HepG2 (cell line): ENCODE results near the gene ACSS1. TPM values are rescaled to one million over a fixed set of nuclear protein-coding genes. Genes with fewer than 3 reads are reported as not detected.

ENCODE experiments used
- CC2D1A ChIP-seq: sonication (generic); formaldehyde crosslinking; IDR thresholded peaks from 2 replicates; pipeline ENCODE4 v1.8.1; 2023; ENCODE audit warnings: mild to moderate bottlenecking, missing genetic modification reagents
- CREM ChIP-seq, 2 experiments: sonication (generic) in 1 of 2; formaldehyde crosslinking in 1 of 2; IDR thresholded peaks; 2 replicates each; pipeline versions ENCODE4 v1.4.0 to v1.6.1; 2016 to 2020; ENCODE audit warnings: antibody characterized with exemption in 1 of 2, mild to moderate bottlenecking in 1 of 2, missing genetic modification reagents in 1 of 2
- EHMT2 ChIP-seq: fragments of 200-600 bp; sonication (generic); IDR thresholded peaks from 2 replicates; pipeline ENCODE4 v1.7.0; 2017; ENCODE audit warnings: antibody characterized with exemption, low read depth, low read length, borderline replicate concordance
- FLYWCH1 ChIP-seq: sonication (generic); formaldehyde crosslinking; IDR thresholded peaks from 2 replicates; pipeline ENCODE4 v1.8.1; 2023; ENCODE audit warnings: mild to moderate bottlenecking, missing genetic modification reagents
- GMEB1 ChIP-seq: sonication (generic); formaldehyde crosslinking; IDR thresholded peaks from 2 replicates; pipeline ENCODE4 v1.5.1; 2020; ENCODE audit warnings: missing genetic modification reagents, mild to moderate bottlenecking, borderline replicate concordance
- KDM5B ChIP-seq: sonication (generic); formaldehyde crosslinking; IDR thresholded peaks from 2 replicates; pipeline ENCODE4 v1.4.0; 2020; ENCODE audit warnings: missing genetic modification reagents, mild to moderate bottlenecking, borderline replicate concordance
- MATR3 ChIP-seq: sonication (generic); formaldehyde crosslinking; IDR thresholded peaks from 2 replicates; pipeline ENCODE4 v1.4.0; 2020; ENCODE audit warnings: missing genetic modification reagents
- MIER2 ChIP-seq: IDR thresholded peaks from 2 replicates; pipeline ENCODE4 v1.6.1; 2016; ENCODE audit warnings: missing biosample characterization, missing genetic modification reagents
- POLR2A ChIP-seq, 2 experiments: IDR thresholded peaks; 2 replicates each; pipeline ENCODE4 v1.6.1; 2011; ENCODE audit warnings: low read depth in 2 of 2, low read length in 2 of 2, mild to moderate bottlenecking in 1 of 2, moderate library complexity in 1 of 2; ENCODE audit not compliant: insufficient read depth in 1 of 2
- RBM39 ChIP-seq: fragments of 200-400 bp; formaldehyde crosslinking; IDR thresholded peaks from one replicate; pipeline ENCODE4 v1.6.1; 2018; ENCODE audit warnings: antibody characterized with exemption, mild to moderate bottlenecking, low read depth, low read length; ENCODE audit not compliant: poor library complexity, severe bottlenecking
- RNF219 ChIP-seq: sonication (generic); formaldehyde crosslinking; IDR thresholded peaks from 2 replicates; pipeline ENCODE4 v1.5.0; 2020; ENCODE audit warnings: mild to moderate bottlenecking, missing genetic modification reagents
- SMAD1 ChIP-seq: sonication (generic); formaldehyde crosslinking; IDR thresholded peaks from 2 replicates; pipeline ENCODE4 v1.4.0; 2020; ENCODE audit warnings: missing genetic modification reagents, low read depth, mild to moderate bottlenecking, borderline replicate concordance
- SP2 ChIP-seq: sonication (generic); formaldehyde crosslinking; IDR thresholded peaks from 2 replicates; pipeline ENCODE4 v1.5.1; 2020; ENCODE audit warnings: mild to moderate bottlenecking, missing genetic modification reagents
- TAF1 ChIP-seq: sonication (generic); formaldehyde crosslinking; IDR thresholded peaks from 2 replicates; pipeline ENCODE4 v1.4.0; 2020; ENCODE audit warnings: missing genetic modification reagents
- TBL1XR1 ChIP-seq: fragments of 150-350 bp; IDR thresholded peaks from 2 replicates; pipeline ENCODE4 v1.6.1; 2014; ENCODE audit warnings: borderline replicate concordance, low read length; ENCODE audit not compliant: partially characterized antibody
- ZNF24 ChIP-seq: fragments of 450-650 bp; IDR thresholded peaks from 2 replicates; pipeline ENCODE4 v1.6.1; 2017; ENCODE audit warnings: antibody characterized with exemption, mild to moderate bottlenecking
- ZNF326 ChIP-seq: sonication (generic); formaldehyde crosslinking; IDR thresholded peaks from 2 replicates; pipeline ENCODE4 v1.4.0; 2020; ENCODE audit warnings: missing genetic modification reagents, borderline replicate concordance
- ZNF557 ChIP-seq: sonication (generic); formaldehyde crosslinking; IDR thresholded peaks from 2 replicates; pipeline ENCODE4 v1.4.0; 2020; ENCODE audit warnings: missing genetic modification reagents
- ZNF605 ChIP-seq: sonication (generic); formaldehyde crosslinking; IDR thresholded peaks from 2 replicates; pipeline ENCODE4 v1.8.0; 2022; ENCODE audit warnings: mild to moderate bottlenecking, missing genetic modification reagents
- ZSCAN12 ChIP-seq: sonication (generic); formaldehyde crosslinking; IDR thresholded peaks from 2 replicates; pipeline ENCODE4 v1.9.0; 2021; ENCODE audit warnings: mild to moderate bottlenecking, missing genetic modification reagents
- polyA plus RNA-seq, 8 experiments: library from polyadenylated mRNA; depleted of rRNA in 3 of 8; stranded (reverse) in 7 of 8; unstranded in 1 of 8; fragments of >200 nt; fragmentation: Illumina TruSeq in 4 of 8; extraction: Trizol in 4 of 8; gene quantifications; 2 replicates each; pipeline versions ENCODE4 v1.2.1 to v1.2.3, GENCODE V29; 2011 to 2016; ENCODE audit warnings: low read depth in 4 of 8, missing spikeins in 1 of 8, mixed read lengths in 1 of 8; ENCODE audit not compliant: insufficient read depth in 1 of 8
- total RNA-seq, 5 experiments: library from RNA; depleted of rRNA; stranded (reverse); fragments of >200 nt; fragmentation: Illumina TruSeq; extraction: Trizol; gene quantifications; 2 replicates each; pipeline ENCODE4 v1.2.3, GENCODE V29; 2016; ENCODE audit warnings: low read depth in 1 of 5
- TF ChIP-seq, protein P1 (sequence below): sonication (generic); formaldehyde crosslinking; IDR thresholded peaks from 2 replicates; pipeline ENCODE4 v1.8.0; 2022; ENCODE audit warnings: mild to moderate bottlenecking, missing genetic modification reagents
- TF ChIP-seq, protein P2 (sequence below): conservative IDR thresholded peaks from 2 replicates; pipeline ENCODE4 v1.6.1; 2018; ENCODE audit warnings: missing genetic modification reagents

ACSS1 gene
- total and polyA plus RNA-seq, 2 of the 13 experiments (the other 11 are each of a cell fraction or from before 2014, with no cell fraction given): 15.2 to 41.6 TPM

DNA sequence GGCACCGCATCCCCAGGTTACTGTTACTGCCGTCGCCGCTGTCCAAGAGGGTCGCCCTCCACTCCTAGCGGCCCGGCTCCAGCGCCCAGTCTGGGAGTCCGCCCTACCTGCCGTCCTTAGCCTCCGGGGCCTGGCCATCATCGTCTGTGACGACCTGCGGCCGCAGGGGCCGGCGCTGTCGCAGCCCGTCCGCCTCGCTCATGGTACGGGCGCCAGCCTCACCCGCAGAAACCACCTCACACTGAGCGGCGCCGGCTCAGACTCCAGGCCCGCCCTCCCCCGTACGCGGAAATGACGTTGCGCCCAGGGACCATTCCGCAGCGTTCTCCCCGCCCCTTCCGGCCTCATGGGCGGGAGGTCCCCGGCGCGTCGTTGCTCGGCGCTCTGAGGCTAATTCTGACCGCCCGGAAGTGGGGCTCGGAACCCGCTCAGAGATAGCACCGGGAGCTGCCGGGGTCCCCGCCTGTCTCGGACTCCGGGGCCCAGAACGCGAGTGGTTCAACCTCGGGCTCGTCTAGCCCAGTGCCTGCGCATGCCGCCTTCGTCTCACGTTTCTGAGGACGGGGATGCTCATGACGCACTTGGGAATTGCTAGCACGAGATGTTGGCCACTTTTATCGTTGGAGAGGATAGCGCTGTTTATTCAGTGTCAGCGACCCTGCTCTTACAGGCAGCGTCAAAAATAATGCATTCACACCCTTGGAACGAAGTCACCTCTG lies 65.3 kb downstream of the ACSS1 start, which contains the start of gene APMAP (continued):
- TF ChIP-seq GMEB1 (CRISPR knock-in tag) (peak; percentile 94), CREM (IDR thresholded peaks at IDR 0.05) (peak; percentile 97), CREM (CRISPR knock-in tag; IDR thresholded peaks at IDR 0.05) (peak; percentile 75; the same call in 1 of the 2 replicates), FLYWCH1 (CRISPR knock-in tag) (no peak), EHMT2 (no peak; the same call in 1 of the 2 replicates), ZNF605 (CRISPR knock-in tag) (peak; percentile 98), KDM5B (peak; percentile 99), ZNF557 (CRISPR knock-in tag) (peak; percentile 82; the same call in 1 of the 2 replicates), RNF219 (peak; percentile 73; the same call in 1 of the 2 replicates), ZNF24 (no peak), ZSCAN12 (CRISPR knock-in tag) (peak; percentile 78), SMAD1 (CRISPR knock-in tag) (peak; percentile 87; the same call in 1 of the 2 replicates), POLR2A (IDR thresholded peaks at IDR 0.05; ENCODE audit: insufficient read depth in 1 of 2, low read depth in 2 of 2, low read length in 2 of 2) (peak; percentile 93 to 97), TAF1 (CRISPR knock-in tag) (peak; percentile 99), RBM39 (peak; percentile 85), MATR3 (CRISPR knock-in tag) (no peak), MIER2 (CRISPR knock-in tag) (no peak), TBL1XR1 (no peak), SP2 (peak; percentile 94), ZNF326 (CRISPR knock-in tag) (no peak), CC2D1A (no peak)
- TF ChIP-seq, protein P1, sequence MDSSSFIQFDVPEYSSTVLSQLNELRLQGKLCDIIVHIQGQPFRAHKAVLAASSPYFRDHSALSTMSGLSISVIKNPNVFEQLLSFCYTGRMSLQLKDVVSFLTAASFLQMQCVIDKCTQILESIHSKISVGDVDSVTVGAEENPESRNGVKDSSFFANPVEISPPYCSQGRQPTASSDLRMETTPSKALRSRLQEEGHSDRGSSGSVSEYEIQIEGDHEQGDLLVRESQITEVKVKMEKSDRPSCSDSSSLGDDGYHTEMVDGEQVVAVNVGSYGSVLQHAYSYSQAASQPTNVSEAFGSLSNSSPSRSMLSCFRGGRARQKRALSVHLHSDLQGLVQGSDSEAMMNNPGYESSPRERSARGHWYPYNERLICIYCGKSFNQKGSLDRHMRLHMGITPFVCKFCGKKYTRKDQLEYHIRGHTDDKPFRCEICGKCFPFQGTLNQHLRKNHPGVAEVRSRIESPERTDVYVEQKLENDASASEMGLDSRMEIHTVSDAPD (CRISPR knock-in tag): peak; percentile 79; the same call in 1 of the 2 replicates
- TF ChIP-seq, protein P2, sequence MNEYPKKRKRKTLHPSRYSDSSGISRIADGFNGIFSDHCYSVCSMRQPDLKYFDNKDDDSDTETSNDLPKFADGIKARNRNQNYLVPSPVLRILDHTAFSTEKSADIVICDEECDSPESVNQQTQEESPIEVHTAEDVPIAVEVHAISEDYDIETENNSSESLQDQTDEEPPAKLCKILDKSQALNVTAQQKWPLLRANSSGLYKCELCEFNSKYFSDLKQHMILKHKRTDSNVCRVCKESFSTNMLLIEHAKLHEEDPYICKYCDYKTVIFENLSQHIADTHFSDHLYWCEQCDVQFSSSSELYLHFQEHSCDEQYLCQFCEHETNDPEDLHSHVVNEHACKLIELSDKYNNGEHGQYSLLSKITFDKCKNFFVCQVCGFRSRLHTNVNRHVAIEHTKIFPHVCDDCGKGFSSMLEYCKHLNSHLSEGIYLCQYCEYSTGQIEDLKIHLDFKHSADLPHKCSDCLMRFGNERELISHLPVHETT: peak; percentile 94
